Measurements from ENCODE around the gene ATP11B. TPM values are rescaled to one million over a fixed set of nuclear protein-coding genes. Genes with fewer than 3 reads are reported as not detected.

The ATP11B gene
- total and polyA plus RNA-seq, 2 of the 8 experiments (the other 6 are each of a cell fraction or from before 2014, with no cell fraction given), result 5.1 to 26.5 TPM

DNA sequence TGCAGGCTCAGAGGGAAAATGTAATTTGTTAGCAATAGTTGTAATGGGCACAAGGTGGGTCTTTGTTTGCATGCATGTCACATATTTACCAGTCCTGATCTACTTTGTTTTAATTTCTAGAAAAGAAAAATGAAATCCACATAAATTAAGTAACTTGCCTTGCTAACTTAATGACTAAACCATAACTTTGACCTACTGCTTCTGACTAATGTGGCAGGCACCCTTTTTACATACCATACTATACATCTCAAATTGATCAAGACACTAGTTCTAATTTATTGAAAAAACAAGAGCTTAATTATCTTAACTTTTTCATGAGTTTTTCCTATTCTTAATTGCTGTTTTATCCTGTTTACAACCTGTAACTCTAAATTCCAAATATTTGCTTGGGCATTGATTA, 93.2 kb downstream of the ATP11B start:
- H3K9me3 ChIP-seq (ENCODE audit: insufficient read depth in 2 of 2, low read depth in 1 of 2, low read length in 1 of 2), result no peaks in the 10 kb centered on the region
- no peak overlapping the region for H3K56ac ChIP-seq (replicated peaks; ENCODE audit: insufficient read length, low read depth, low read length)
- POLR2A ChIA-PET (ENCODE audit: partially characterized antibody), result no interaction called here

More for the DNA sequence above, 93.2 kb downstream of the ATP11B start:
- no peak overlapping the region for H2BK5ac ChIP-seq (ENCODE audit: low read depth, low read length)
- H2BK20ac ChIP-seq (ENCODE audit: low read length), result no peak overlapping the region
- no peak overlapping the region for H3K23ac ChIP-seq (ENCODE audit: insufficient read length)
- CTCF ChIA-PET (ENCODE audit: partially characterized antibody), result no interaction called here
- H3K14ac ChIP-seq (ENCODE audit: insufficient read length), result no peak overlapping the region
- no peak overlapping the region for H2BK15ac ChIP-seq (ENCODE audit: low read length)
- H3K4ac ChIP-seq (replicated peaks; ENCODE audit: insufficient read length, low read depth, low read length), result no peak overlapping the region
- no peaks in the 10 kb centered on the region for H3K23me2 ChIP-seq (ENCODE audit: low read depth, low read length)
- no peaks in the 10 kb centered on the region for H3K79me2 ChIP-seq (ENCODE audit: control insufficient read depth in 1 of 2, insufficient read depth in 2 of 2, low read length in 2 of 2)
- no peaks in the 10 kb centered on the region for H3K79me1 ChIP-seq (ENCODE audit: low read depth, low read length)
- no peak overlapping the region for H3K9ac ChIP-seq (replicated peaks in 1 of 4; ENCODE audit: extremely low read depth in 1 of 4, low read depth in 3 of 4, low read length in 3 of 4)
- no peaks in the 10 kb centered on the region for H4K20me1 ChIP-seq (replicated peaks in 1 of 2; ENCODE audit: control insufficient read depth in 1 of 2, insufficient read depth in 2 of 2, low read length in 2 of 2)
- TF ChIP-seq TEAD4 (IDR thresholded peaks at IDR 0.05; ENCODE audit: low read depth, low read length) (no peak), SP2 (IDR thresholded peaks at IDR 0.05; ENCODE audit: low read length) (no peak), TAF1 (IDR thresholded peaks at IDR 0.05; ENCODE audit: low read depth, low read length) (no peak), POLR2A (IDR thresholded peaks at IDR 0.05; ENCODE audit: control extremely low read depth in 1 of 2, low read depth in 2 of 2, low read length in 2 of 2) (no peak), SIN3A (conservative IDR thresholded peaks at IDR 0.05 in 1 of 2, IDR thresholded peaks at IDR 0.05 in 1 of 2; ENCODE audit: low read depth in 1 of 2, low read length in 2 of 2) (no peak), ASH2L (IDR thresholded peaks at IDR 0.05; ENCODE audit: low read length) (no peak), RXRA (IDR thresholded peaks at IDR 0.05; ENCODE audit: insufficient read depth, low read depth, low read length) (no peak), PHF8 (conservative IDR thresholded peaks at IDR 0.05; ENCODE audit: low read depth, low read length) (no peak), SIX5 (IDR thresholded peaks at IDR 0.05; ENCODE audit: low read depth, low read length) (no peak), MAFK (IDR thresholded peaks at IDR 0.05; ENCODE audit: low read depth, low read length) (no peak), SRF (IDR thresholded peaks at IDR 0.05; ENCODE audit: low read depth, low read length) (no peak), ATF2 (IDR thresholded peaks at IDR 0.05; ENCODE audit: low read length) (no peak)
- TF ChIP-seq, protein P1, sequence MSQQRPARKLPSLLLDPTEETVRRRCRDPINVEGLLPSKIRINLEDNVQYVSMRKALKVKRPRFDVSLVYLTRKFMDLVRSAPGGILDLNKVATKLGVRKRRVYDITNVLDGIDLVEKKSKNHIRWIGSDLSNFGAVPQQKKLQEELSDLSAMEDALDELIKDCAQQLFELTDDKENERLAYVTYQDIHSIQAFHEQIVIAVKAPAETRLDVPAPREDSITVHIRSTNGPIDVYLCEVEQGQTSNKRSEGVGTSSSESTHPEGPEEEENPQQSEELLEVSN (IDR thresholded peaks at IDR 0.05), result no peak
- FAIRE-seq, result no peak
- H2BK120ac ChIP-seq (replicated peaks; ENCODE audit: low read depth, low read length), result no peak overlapping the region
- DNase-seq (ENCODE audit: low read depth in 1 of 2, low spot score in 2 of 2), result no peak
- no peak overlapping the region for H2AK5ac ChIP-seq (ENCODE audit: low read depth, low read length)
- H3K18ac ChIP-seq (ENCODE audit: extremely low read depth, low read length), result no peak overlapping the region
- H3K27me3 ChIP-seq (replicated peaks in 1 of 4; ENCODE audit: control insufficient read depth in 3 of 4, extremely low read depth in 1 of 4, insufficient read depth in 3 of 4, low read length in 3 of 4), result no peaks in the 10 kb centered on the region
- no peak overlapping the region for H2AFZ ChIP-seq (ENCODE audit: low read length)
- no peak overlapping the region for H3K4me2 ChIP-seq (ENCODE audit: insufficient read depth in 1 of 2, low read depth in 2 of 2, low read length in 2 of 2)
- no peak overlapping the region for H3K27ac ChIP-seq (ENCODE audit: low read depth, low read length)
- no peak overlapping the region for H3K4me3 ChIP-seq (ENCODE audit: extremely low read depth in 1 of 4, insufficient read depth in 2 of 4, low read depth in 3 of 4, low read length in 4 of 4)
- no peak overlapping the region for H2BK12ac ChIP-seq (ENCODE audit: low read depth, low read length)
- H4K91ac ChIP-seq (replicated peaks; ENCODE audit: insufficient read length, low read length), result no peak overlapping the region
- H4K5ac ChIP-seq (ENCODE audit: insufficient read length, low read depth, low read length), result no peak overlapping the region
- H3K36me3 ChIP-seq (ENCODE audit: control insufficient read depth in 2 of 4, insufficient read depth in 4 of 4, low read length in 3 of 4), result 0 out of 8 replicates have a peak, but pooled peaks cover 0 to 3% (median 0%) of the 10 kb centered on the region in 4 experiments
- no peaks in the 10 kb centered on the region for H3K4me1 ChIP-seq (replicated peaks in 1 of 4; ENCODE audit: control insufficient read depth in 3 of 4, insufficient read depth in 4 of 4, low read length in 3 of 4)
- H4K8ac ChIP-seq (ENCODE audit: extremely low read depth, insufficient read depth, low read length), result no peak overlapping the region

Measured in H1 (cell line).